Activated CD8-positive, alpha-beta T cell treated with anti-CD3 and anti-CD28 coated beads for 36 hours (primary cell): Measurements from ENCODE around the gene LRCOL1. TPM values are rescaled to one million over a fixed set of nuclear protein-coding genes. Genes with fewer than 3 reads are reported as not detected.

Experiments used
- ATAC-seq: fragments of 200-7000 bp; cut with Tn5 transposase; one replicate; pipeline ENCODE4 v1.10.0; 2021; ENCODE audit warnings: mild to moderate bottlenecking, moderate library complexity
- CTCF ChIA-PET: fragments of 350-600 bp; sonication (Branson Sonifier 250); formaldehyde crosslinking; loops from one replicate; lab custom pipeline; 2021; ENCODE audit warnings: antibody characterized with exemption; lab: Charles Lee
- POLR2A ChIA-PET: fragments of 350-600 bp; sonication (Branson Sonifier 250); formaldehyde crosslinking; loops from one replicate; lab custom pipeline; 2021; ENCODE audit warnings: antibody characterized with exemption; lab: Charles Lee
- DNase-seq: peaks from one replicate; pipeline ENCODE4 v3.0.0-alpha.2; 2020
- H3K27ac Mint-ChIP-seq: one replicate; pipeline ENCODE4 v1.8.0; 2021; ENCODE audit warnings: mild to moderate bottlenecking, mixed read lengths
- H3K27me3 Mint-ChIP-seq: one replicate; pipeline ENCODE4 v1.8.0; 2021; ENCODE audit warnings: mixed read lengths
- H3K36me3 Mint-ChIP-seq: one replicate; pipeline ENCODE4 v1.8.0; 2021; ENCODE audit warnings: low read depth, mixed read lengths
- H3K4me1 Mint-ChIP-seq: one replicate; pipeline ENCODE4 v1.8.0; 2021; ENCODE audit warnings: low read depth, mixed read lengths
- H3K4me3 Mint-ChIP-seq: one replicate; pipeline ENCODE4 v1.8.0; 2021; ENCODE audit warnings: mild to moderate bottlenecking, moderate library complexity, mixed read lengths
- H3K9me3 Mint-ChIP-seq: one replicate; pipeline ENCODE4 v1.8.0; 2021; ENCODE audit warnings: mixed read lengths
- CTCF ChIP-seq: fragments of 200-600 bp; IDR thresholded peaks from one replicate; pipeline ENCODE4 v1.8.0; 2022; ENCODE audit warnings: antibody characterized with exemption, mild to moderate bottlenecking
- intact Hi-C: fragments of 100-400 bp; cut with micrococcal nuclease; formaldehyde crosslinking; loops from one replicate; pipeline ENCODE4 v1.10.0; 2022
- total RNA-seq, 2 experiments: library from RNA; stranded (reverse); gene quantifications; one replicate each; pipeline ENCODE4 v1.2.3, GENCODE V29; 2021

LRCOL1 gene
- total RNA-seq, 2 experiments from 2014 or later: not detected

DNA sequence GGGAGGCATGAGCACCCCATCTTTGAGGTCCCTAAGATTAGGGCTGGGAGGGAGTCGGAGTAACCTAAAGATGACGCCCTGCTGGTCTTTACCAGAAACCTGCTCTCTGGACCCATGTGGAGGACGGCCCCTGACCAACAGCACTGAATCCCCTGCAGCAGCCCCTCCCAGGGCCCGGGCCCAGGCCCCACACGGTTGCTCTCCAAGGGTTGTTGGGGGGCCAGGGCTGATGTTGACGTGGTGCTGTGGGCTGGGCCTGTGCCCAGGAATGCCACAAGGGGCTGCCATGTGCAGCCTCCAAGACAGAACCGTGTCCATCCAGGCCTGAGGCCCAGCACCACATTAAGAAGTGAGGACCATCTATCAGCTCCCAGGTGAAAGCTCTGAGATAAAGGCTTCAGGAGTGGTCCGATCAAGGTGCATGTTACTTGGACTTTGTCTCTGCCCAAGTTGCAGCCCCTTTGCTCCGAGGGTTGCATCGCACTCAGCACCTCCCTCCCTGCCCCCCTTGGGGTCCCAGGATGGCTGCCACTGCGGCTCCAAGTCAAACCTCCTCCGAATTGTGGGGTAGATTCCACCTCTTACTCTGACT is 29.6 kb downstream of the LRCOL1 start:
- Mint-ChIP-seq H3K4me1 (no peaks in the 10 kb centered on the region), H3K4me3 (no peak overlapping the region), H3K36me3 (peaks cover 8% of the 10 kb centered on the region), H3K27me3 (no peaks in the 10 kb centered on the region), H3K9me3 (no peaks in the 10 kb centered on the region), H3K27ac (no peak overlapping the region)
- ATAC-seq (no peak), DNase-seq (no peak)
- intact Hi-C loops: no loop called here
- ChIA-PET CTCF (no interaction called here), POLR2A (no interaction called here)
- TF ChIP-seq CTCF: no peak

DNA sequence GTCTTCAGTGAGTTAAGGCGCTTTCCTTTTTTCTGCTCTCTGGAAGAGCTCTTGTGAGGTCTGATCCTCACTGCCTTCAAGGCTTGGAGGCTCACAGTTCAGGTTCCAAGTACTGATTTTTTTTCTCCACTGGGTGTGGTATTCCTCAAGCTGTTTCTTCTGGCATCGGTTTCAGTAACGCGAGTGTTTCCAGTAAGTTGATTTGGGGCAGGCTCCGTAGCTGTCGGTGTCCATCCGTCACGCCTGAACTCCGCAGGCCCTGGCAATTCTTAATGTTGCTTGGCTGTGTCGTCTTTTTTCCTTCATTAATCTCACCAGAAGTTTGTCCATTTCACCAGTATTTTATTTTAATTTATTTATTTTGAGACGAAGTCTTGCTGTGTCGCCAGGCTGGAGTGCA is 30.6 kb downstream of the LRCOL1 start:
- no peak for ATAC-seq
- Mint-ChIP-seq H3K36me3 (peaks cover 10% of the 10 kb centered on the region), H3K4me1 (no peaks in the 10 kb centered on the region)

GRCh38 chr12:132578826-132579225 is 31.6 kb downstream of the LRCOL1 start:
- ChIA-PET CTCF (no interaction called here), POLR2A (interaction anchor here (1.1 kb wide), 1 partner anchor 117 kb away, joined by 3 read pairs; no protein-coding TSS in a partner anchor)
- Mint-ChIP-seq H3K36me3 (peaks cover 6% of the 10 kb centered on the region), H3K9me3 (no peaks in the 10 kb centered on the region), H3K4me3 (no peak overlapping the region), H3K4me1 (no peaks in the 10 kb centered on the region), H3K27ac (no peak overlapping the region), H3K27me3 (no peaks in the 10 kb centered on the region)
- intact Hi-C loops: no loop called here
- no peak for TF ChIP-seq CTCF
- ATAC-seq (no peak), DNase-seq (no peak)

More for the DNA sequence above, 30.6 kb downstream of the LRCOL1 start:
- no peak for TF ChIP-seq CTCF
- H3K27me3 Mint-ChIP-seq: no peaks in the 10 kb centered on the region
- DNase-seq: no peak
- H3K27ac Mint-ChIP-seq: no peak overlapping the region
- no peak overlapping the region for H3K4me3 Mint-ChIP-seq
- CTCF ChIA-PET: interaction anchor here (0.7 kb wide), 1 partner anchor 166 kb away, joined by 3 read pairs; no protein-coding TSS in a partner anchor
- intact Hi-C loops: no loop called here
- H3K9me3 Mint-ChIP-seq: no peaks in the 10 kb centered on the region
- POLR2A ChIA-PET: interaction anchor here (1.1 kb wide), 1 partner anchor 118 kb away, joined by 3 read pairs; no protein-coding TSS in a partner anchor

DNA sequence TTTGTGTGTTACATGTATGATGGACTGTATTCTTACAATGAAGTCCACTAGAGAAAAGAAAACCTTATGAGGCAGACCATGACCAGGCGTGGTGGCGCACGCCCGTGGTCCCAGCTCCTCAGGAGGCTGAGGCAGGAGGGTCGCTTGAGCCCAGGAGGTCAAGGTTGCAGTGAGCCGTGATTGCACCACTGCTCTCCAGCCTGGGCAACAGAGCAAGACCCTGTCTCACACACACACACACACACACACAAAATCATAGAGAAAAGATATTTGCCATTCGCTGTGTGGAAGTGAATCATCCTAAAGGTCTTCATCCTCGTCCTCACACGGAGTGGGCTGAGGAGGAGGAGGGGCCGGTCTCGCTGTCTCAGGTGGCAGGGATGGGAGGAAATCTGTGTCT is 32.3 kb downstream of the LRCOL1 start:
- intact Hi-C loops: no loop called here
- Mint-ChIP-seq H3K4me1 (no peaks in the 10 kb centered on the region), H3K4me3 (no peak overlapping the region), H3K9me3 (no peaks in the 10 kb centered on the region), H3K27ac (no peak overlapping the region), H3K27me3 (no peaks in the 10 kb centered on the region), H3K36me3 (peaks cover 5% of the 10 kb centered on the region)
- CTCF ChIA-PET: no interaction called here
- TF ChIP-seq CTCF: no peak
- ATAC-seq (no peak), DNase-seq (no peak)
- POLR2A ChIA-PET: no interaction called here

DNA sequence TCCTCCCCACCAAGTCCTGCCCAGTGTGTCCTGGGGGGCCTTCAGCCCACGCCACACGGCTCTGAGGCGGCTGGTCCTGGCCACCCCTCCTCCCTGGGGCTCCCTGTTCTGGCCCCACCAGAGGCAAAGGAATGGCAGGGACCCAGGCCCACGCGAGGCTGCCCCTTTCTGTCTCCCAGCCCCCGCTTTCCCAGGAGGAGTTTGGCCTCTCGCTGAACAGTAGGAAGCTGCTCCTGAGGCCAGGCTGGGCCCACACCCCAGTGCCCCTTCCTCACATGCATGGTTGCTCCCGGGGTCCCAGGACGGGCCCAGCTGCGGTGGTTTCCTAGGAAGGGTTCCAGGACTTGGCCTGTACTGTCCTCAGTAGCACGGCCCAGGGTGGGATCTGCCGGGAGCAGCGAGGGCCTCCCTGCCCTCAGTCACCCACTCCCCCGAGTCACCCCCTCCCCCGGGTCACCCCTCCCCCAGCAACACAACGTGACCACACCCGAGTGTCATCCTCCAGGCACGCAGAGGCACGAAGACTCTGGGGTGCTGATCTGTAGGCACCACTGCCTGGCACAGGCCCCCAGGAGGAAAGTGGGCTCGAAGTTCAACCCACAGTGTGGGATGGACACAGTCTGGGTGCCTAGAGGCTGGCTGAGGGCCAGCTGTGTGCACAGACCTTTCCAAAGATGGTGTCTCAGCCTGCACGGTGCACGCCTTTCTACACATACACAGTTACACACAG is 33.0 kb downstream of the LRCOL1 start:
- no peak overlapping the region for H3K4me3 Mint-ChIP-seq
- DNase-seq (no peak), ATAC-seq (no peak)
- no peak overlapping the region for H3K27ac Mint-ChIP-seq
- no peaks in the 10 kb centered on the region for H3K27me3 Mint-ChIP-seq
- intact Hi-C loops: no loop called here
- H3K36me3 Mint-ChIP-seq: peaks cover 5% of the 10 kb centered on the region
- TF ChIP-seq CTCF: no peak
- POLR2A ChIA-PET: no interaction called here
- CTCF ChIA-PET: no interaction called here
- no peaks in the 10 kb centered on the region for H3K9me3 Mint-ChIP-seq
- H3K4me1 Mint-ChIP-seq: no peaks in the 10 kb centered on the region
